ENCODE measurements around the gene GMEB2. TPM values are rescaled to one million over a fixed set of nuclear protein-coding genes. Genes with fewer than 3 reads are reported as not detected.
A peak's percentile ranks its signal among the peaks of the same experiment; 100 is the strongest.

Gene GMEB2
- total and polyA plus RNA-seq, 10 of the 15 experiments (the other 5 are each of a cell fraction or from before 2014, with no cell fraction given) = 0.08 to 15.1 (median 6.9) TPM

DNA sequence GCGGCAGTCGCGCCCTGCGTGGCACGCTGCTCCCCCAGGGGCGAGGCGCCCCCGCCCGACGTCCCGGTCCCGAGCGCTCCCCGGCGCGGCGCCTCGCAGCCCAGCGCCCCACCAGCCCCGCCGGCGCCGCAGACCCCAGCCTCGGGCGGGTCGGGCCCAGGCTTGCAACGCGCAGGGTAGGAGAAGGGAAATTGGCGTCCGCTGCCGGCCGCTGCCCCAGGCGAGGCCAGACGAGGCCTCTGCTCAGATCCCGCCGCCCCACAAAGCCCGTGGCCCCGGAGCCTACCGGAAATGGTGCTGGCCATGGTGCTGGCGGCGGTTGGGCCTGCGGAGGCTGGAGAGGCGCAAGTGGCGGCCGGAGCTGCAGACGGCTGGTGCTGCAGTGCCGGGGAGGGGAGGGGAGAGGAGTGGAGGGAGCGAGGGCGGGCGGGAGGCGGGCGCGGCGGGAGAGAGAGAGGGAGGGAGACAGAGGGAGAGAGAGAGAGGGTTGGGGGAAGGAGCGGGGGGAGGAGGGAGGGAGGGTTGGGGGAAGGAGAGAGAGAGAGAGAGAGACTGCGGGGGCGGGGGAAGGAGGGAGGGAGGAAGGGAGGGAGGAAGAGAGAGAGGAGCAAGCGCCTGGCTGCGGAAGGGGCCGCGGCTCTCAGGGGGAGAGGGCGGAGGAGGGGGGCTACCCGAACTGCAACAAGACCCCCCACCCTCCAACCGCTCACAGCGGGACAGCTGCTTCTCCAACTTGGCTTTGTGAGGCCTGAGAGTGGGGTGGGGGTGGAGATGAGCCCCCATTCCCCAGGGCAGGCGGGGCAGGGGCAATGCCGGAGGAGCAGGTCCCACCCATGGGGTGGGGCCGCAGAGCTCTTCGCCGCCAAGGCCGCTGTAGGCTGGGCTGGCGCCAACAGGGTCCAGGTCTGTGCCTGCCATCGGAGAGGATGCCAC is 26.4 kb upstream of the GMEB2 start, which contains the start of gene STMN3 (continued):
- TF ChIP-seq MXI1 (IDR thresholded peaks at IDR 0.05; ENCODE audit: low read depth, low read length) = peak; percentile 74
- no peak for TF ChIP-seq ASH2L (IDR thresholded peaks at IDR 0.05; ENCODE audit: borderline replicate concordance, low read depth)
- TF ChIP-seq, protein P1, sequence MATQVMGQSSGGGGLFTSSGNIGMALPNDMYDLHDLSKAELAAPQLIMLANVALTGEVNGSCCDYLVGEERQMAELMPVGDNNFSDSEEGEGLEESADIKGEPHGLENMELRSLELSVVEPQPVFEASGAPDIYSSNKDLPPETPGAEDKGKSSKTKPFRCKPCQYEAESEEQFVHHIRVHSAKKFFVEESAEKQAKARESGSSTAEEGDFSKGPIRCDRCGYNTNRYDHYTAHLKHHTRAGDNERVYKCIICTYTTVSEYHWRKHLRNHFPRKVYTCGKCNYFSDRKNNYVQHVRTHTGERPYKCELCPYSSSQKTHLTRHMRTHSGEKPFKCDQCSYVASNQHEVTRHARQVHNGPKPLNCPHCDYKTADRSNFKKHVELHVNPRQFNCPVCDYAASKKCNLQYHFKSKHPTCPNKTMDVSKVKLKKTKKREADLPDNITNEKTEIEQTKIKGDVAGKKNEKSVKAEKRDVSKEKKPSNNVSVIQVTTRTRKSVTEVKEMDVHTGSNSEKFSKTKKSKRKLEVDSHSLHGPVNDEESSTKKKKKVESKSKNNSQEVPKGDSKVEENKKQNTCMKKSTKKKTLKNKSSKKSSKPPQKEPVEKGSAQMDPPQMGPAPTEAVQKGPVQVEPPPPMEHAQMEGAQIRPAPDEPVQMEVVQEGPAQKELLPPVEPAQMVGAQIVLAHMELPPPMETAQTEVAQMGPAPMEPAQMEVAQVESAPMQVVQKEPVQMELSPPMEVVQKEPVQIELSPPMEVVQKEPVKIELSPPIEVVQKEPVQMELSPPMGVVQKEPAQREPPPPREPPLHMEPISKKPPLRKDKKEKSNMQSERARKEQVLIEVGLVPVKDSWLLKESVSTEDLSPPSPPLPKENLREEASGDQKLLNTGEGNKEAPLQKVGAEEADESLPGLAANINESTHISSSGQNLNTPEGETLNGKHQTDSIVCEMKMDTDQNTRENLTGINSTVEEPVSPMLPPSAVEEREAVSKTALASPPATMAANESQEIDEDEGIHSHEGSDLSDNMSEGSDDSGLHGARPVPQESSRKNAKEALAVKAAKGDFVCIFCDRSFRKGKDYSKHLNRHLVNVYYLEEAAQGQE (IDR thresholded peaks at IDR 0.05; ENCODE audit: low read depth, low read length) = peak; percentile 99
- TF ChIP-seq HCFC1 (IDR thresholded peaks at IDR 0.05; ENCODE audit: low read length) = no peak
- TF ChIP-seq, protein P2, sequence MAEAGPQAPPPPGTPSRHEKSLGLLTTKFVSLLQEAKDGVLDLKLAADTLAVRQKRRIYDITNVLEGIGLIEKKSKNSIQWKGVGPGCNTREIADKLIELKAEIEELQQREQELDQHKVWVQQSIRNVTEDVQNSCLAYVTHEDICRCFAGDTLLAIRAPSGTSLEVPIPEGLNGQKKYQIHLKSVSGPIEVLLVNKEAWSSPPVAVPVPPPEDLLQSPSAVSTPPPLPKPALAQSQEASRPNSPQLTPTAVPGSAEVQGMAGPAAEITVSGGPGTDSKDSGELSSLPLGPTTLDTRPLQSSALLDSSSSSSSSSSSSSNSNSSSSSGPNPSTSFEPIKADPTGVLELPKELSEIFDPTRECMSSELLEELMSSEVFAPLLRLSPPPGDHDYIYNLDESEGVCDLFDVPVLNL (IDR thresholded peaks at IDR 0.05; ENCODE audit: low read depth, low read length) = no peak
- peak; percentile 76; the same call in 1 of the 2 replicates for TF ChIP-seq LARP7 (IDR thresholded peaks at IDR 0.05)
- no peak for TF ChIP-seq ZNF274 (IDR thresholded peaks at IDR 0.05; ENCODE audit: insufficient read depth, insufficient read length)
- TF ChIP-seq SUZ12 (IDR thresholded peaks at IDR 0.05; ENCODE audit: unreplicated experiment) = peak; percentile 94
- 0 out of 2 replicates have a peak, but pooled peaks have one; percentile 49 for TF ChIP-seq GATAD2B (conservative IDR thresholded peaks at IDR 0.05; ENCODE audit: low read depth)
- TF ChIP-seq IKZF1 (conservative IDR thresholded peaks at IDR 0.05) = peak; percentile 38; the same call in 1 of the 2 replicates
- TF ChIP-seq, protein P3, sequence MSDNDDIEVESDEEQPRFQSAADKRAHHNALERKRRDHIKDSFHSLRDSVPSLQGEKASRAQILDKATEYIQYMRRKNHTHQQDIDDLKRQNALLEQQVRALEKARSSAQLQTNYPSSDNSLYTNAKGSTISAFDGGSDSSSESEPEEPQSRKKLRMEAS (IDR thresholded peaks at IDR 0.05; ENCODE audit: low read depth, low read length) = peak; percentile 29; the same call in 1 of the 2 replicates
- no peak for TF ChIP-seq HDAC2 (IDR thresholded peaks at IDR 0.05)
- 0 out of 2 replicates have a peak, but pooled peaks have one; percentile 18 for TF ChIP-seq DPF2 (IDR thresholded peaks at IDR 0.05)
- 0 out of 2 replicates have a peak, but pooled peaks have one; percentile 31 for TF ChIP-seq YY1 (IDR thresholded peaks at IDR 0.05; ENCODE audit: low read depth, low read length)
- no peak for TF ChIP-seq FOXK2 (IDR thresholded peaks at IDR 0.05)
- no peak for TF ChIP-seq ATF7 (IDR thresholded peaks at IDR 0.05; ENCODE audit: low read depth)
- no peak for TF ChIP-seq EP300 (IDR thresholded peaks at IDR 0.05; ENCODE audit: borderline replicate concordance in 1 of 2, control insufficient read depth in 1 of 2, low read depth in 2 of 2, low read length in 2 of 2)
- TF ChIP-seq, protein P4, sequence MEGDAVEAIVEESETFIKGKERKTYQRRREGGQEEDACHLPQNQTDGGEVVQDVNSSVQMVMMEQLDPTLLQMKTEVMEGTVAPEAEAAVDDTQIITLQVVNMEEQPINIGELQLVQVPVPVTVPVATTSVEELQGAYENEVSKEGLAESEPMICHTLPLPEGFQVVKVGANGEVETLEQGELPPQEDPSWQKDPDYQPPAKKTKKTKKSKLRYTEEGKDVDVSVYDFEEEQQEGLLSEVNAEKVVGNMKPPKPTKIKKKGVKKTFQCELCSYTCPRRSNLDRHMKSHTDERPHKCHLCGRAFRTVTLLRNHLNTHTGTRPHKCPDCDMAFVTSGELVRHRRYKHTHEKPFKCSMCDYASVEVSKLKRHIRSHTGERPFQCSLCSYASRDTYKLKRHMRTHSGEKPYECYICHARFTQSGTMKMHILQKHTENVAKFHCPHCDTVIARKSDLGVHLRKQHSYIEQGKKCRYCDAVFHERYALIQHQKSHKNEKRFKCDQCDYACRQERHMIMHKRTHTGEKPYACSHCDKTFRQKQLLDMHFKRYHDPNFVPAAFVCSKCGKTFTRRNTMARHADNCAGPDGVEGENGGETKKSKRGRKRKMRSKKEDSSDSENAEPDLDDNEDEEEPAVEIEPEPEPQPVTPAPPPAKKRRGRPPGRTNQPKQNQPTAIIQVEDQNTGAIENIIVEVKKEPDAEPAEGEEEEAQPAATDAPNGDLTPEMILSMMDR (IDR thresholded peaks at IDR 0.05 in 2 of 3, conservative IDR thresholded peaks at IDR 0.05 in 1 of 3; ENCODE audit: control insufficient read depth in 2 of 3, extremely low read depth in 1 of 3, insufficient read depth in 1 of 3, low read depth in 3 of 3, low read length in 3 of 3) = no peak
- TF ChIP-seq CREM (IDR thresholded peaks at IDR 0.05; ENCODE audit: low read depth) = no peak
- no peak for TF ChIP-seq STAT3 (IDR thresholded peaks at IDR 0.05; ENCODE audit: low read depth, low read length)
- no peak for TF ChIP-seq BMI1 (IDR thresholded peaks at IDR 0.05; ENCODE audit: borderline replicate concordance)
